Glomerular endothelial cell (primary cell): ENCODE results near the gene SLCO1B3. TPM values are rescaled to one million over a fixed set of nuclear protein-coding genes. Genes with fewer than 3 reads are reported as not detected.
A peak's percentile ranks its signal among the peaks of the same experiment; 100 is the strongest.

Experiments
- DNase-seq: peaks from one replicate; pipeline ENCODE4 v3.0.0-alpha.2; 2011; ENCODE audit warnings: low read depth, low spot score; ENCODE audit errors: extremely low read depth
- total RNA-seq: library from RNA; depleted of rRNA; stranded (reverse); fragments of >200 nt; gene quantifications from 2 replicates; pipeline ENCODE4 v1.2.3, GENCODE V29; 2015

SLCO1B3 gene
- total RNA-seq, 1 donor from 2014 or later = not detected

DNA sequence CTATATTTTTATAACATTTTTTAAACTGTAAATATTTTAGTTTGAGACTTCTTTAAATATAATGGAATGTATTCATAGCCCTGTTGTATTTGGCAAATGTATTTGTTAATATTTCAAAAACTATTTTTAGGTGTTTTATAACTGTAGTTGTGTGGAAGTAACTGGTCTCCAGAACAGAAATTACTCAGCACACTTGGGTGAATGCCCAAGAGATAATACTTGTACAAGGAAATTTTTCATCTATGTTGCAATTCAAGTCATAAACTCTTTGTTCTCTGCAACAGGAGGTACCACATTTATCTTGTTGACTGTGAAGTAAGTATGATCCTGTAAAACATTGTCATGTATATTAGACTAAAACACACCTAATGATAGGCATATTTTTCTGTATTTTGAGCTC is 72.8 kb downstream of the SLCO1B3 start:
- DNase-seq = no peak

DNA sequence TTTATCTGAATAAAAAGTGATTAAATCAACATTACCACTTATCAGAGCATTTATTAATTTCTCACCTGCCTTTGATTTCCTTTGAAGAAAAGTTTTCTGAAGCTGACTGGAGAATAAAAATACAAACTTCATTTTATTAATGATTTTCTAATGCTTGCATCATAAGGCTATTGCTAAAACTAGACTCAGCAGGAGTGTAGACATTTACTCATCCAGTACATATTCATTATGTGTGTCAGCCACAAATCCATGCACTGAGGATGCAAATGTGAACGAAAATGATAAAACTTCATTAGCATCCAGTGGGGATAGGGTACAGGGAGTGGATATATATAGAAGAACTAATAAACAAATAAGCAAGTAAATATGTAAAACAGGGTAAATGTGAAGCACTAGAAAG is 74.6 kb downstream of the SLCO1B3 start:
- DNase-seq = no peak

DNA sequence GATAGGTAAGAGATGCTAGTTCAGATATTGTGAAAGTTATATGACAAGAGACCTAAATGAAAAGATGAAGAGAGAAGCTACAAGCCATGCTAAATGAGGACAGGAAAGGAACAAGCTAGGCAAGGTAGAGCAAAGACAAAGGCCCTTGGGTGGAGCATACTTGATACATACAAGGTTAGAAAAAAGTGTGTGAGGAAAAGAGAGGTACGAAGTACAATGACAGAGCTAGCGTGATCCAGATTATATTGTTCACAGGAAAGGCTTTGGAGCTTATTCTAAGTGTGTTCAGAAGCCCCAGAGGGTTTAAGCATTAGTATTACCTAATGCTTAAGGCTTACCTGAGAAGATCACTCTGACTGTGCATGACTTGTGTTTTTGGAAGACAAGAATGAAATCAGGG is 75.0 kb downstream of the SLCO1B3 start:
- no peak for DNase-seq

DNA sequence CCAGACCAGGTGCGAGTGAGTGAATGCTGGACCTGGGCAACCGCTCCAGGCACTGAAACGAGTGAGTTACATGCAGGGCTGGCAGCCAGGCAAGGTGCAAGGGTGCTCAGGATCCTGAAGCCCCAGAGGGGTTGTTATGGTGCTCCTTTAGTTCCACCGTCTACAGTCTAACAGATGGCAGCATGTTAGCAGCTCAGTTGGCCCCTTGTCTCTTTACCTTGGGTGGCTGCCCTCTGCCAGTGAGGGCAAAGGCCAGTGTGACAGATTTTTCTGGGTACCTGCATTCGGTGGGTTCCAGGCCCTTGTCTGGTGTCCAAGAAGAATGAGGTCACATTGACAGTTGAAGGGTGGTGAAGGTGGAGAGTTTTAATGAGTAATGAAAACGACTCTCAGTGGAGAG is 106.8 kb downstream of the SLCO1B3 start:
- DNase-seq = no peak

- DNase-seq = no peak
Measured at GRCh38 chr12:20917819-20918218, 107.3 kb downstream of the SLCO1B3 start.

- no peak for DNase-seq
Measured at GRCh38 chr12:20931894-20932293, 121.4 kb downstream of the SLCO1B3 start.

GRCh38 chr12:20946732-20947131 is 136.2 kb downstream of the SLCO1B3 start:
- peak; percentile 5 for DNase-seq

DNA sequence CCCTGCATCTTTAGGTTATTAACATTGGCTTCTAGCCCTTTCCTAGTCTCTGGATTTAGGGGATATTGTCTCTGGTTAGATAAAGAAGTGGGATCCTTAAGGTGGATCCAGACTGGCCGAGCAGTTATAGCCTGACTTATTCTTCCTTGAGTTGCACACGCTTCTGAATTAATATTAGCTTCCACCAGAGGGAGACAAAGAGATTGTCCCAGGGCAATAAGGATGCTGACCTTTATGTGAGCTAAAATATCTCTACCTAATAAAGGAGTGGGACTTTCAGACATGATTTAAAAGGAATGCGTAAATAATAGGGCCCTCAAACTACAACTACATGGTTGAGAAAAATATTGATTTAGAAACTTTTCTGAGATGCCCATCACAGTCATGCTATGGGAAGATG is 139.7 kb downstream of the SLCO1B3 start:
- no peak for DNase-seq

DNA sequence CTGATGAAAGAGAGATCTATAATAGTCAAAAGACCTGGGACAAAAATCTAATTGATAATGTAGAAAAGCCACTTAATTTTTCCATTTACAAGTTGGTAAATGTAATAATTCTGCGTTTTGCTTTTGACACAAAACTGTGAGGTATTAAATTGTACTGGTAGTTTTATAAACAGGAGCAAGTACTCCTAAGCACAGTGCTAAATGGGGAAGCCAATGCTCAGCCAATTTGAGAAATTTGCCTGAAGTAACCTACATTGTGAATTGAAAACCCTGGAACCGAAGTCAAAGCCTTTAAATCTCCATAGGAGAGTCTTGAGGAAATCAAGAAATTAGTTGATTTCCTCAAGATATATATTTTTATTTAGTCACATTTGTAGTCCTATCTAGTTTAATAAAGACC is 152.8 kb downstream of the SLCO1B3 start:
- no peak for DNase-seq

- DNase-seq = no peak
Measured at GRCh38 chr12:20963762-20964161, 153.3 kb downstream of the SLCO1B3 start.

Other genes starting within 250 kb of the SLCO1B3 start
- gene SLCO1C1, start 115.4 kb upstream of the SLCO1B3 start, total RNA-seq = not detected in 2 replicates